ENCODE results near the gene HIP1.
"Not testable (repeated sequence)": the region's sequence is repeated elsewhere in the genome, so short reads cannot be mapped to it uniquely, and the experiment has no call there.

The HIP1 gene

GRCh38 chr7:75712517-75713361, 26.0 kb downstream of the HIP1 start:
- DNase-seq: no peak

GRCh38 chr7:75711656-75712514, 26.9 kb downstream of the HIP1 start:
- no peak for DNase-seq

GRCh38 chr7:75711076-75711475, 27.7 kb downstream of the HIP1 start:
- no peak for DNase-seq

- DNase-seq: no peak
Measured at GRCh38 chr7:75704928-75705327, 33.8 kb downstream of the HIP1 start.

- DNase-seq: no peak
Measured at GRCh38 chr7:75702515-75702914, 36.2 kb downstream of the HIP1 start.

GRCh38 chr7:75699993-75700392, 38.7 kb downstream of the HIP1 start:
- DNase-seq: no peak

GRCh38 chr7:75698358-75698757, 40.4 kb downstream of the HIP1 start:
- no peak for DNase-seq

GRCh38 chr7:75696263-75697037, 42.3 kb downstream of the HIP1 start:
- DNase-seq: no peak

- no peak for DNase-seq
Measured at GRCh38 chr7:75694638-75695399, 43.9 kb downstream of the HIP1 start.

- DNase-seq: not testable (repeated sequence)
Measured at GRCh38 chr7:75693668-75694067, 45.1 kb downstream of the HIP1 start.

- DNase-seq: no peak
Measured at GRCh38 chr7:75691793-75692543, 46.8 kb downstream of the HIP1 start.

GRCh38 chr7:75690121-75690523, 48.6 kb downstream of the HIP1 start:
- DNase-seq: no peak

- no peak for DNase-seq
Measured at GRCh38 chr7:75689246-75690099, 49.3 kb downstream of the HIP1 start.

- no peak for DNase-seq
Measured at GRCh38 chr7:75688200-75689136, 50.3 kb downstream of the HIP1 start.

- DNase-seq: no peak
Measured at GRCh38 chr7:75687246-75688088, 51.3 kb downstream of the HIP1 start.

- DNase-seq: no peak
Measured at GRCh38 chr7:75686551-75686950, 52.2 kb downstream of the HIP1 start.

GRCh38 chr7:75682052-75682451, 56.7 kb downstream of the HIP1 start:
- not testable (repeated sequence) for DNase-seq

GRCh38 chr7:75679060-75679459, 59.7 kb downstream of the HIP1 start:
- DNase-seq: no peak
